Keratinocyte (primary cell): ENCODE results near the gene MED12L.

Source experiments
- CTCF ChIP-seq, 3 experiments: IDR thresholded peaks in 1 of 3; conservative IDR thresholded peaks in 1 of 3; optimal IDR thresholded peaks in 1 of 3; 2 replicates in 2 of 3; 3 replicates in 1 of 3; pipeline versions ENCODE3 to v1.5.1; 2011; ENCODE audit warnings: low read length in 3 of 3, mild to moderate bottlenecking in 3 of 3, moderate library complexity in 2 of 3, control low read depth in 1 of 3, inconsistent platforms in 1 of 3; ENCODE audit not compliant: insufficient read depth in 2 of 3; ENCODE audit errors: extremely low read depth in 1 of 3
- EZH2 ChIP-seq: IDR thresholded peaks from one replicate; pipeline ENCODE4 v1.6.1; 2012; ENCODE audit warnings: inconsistent platforms, mild to moderate bottlenecking, low read length, moderate library complexity

GRCh38 chr3:151152455-151153079 is 67.1 kb downstream of the MED12L start:
- TF ChIP-seq CTCF (optimal IDR thresholded peaks at IDR 0.05 in 1 of 3, IDR thresholded peaks at IDR 0.05 in 1 of 3, conservative IDR thresholded peaks at IDR 0.05 in 1 of 3; ENCODE audit: extremely low read depth in 1 of 3, insufficient read depth in 2 of 3, low read length in 3 of 3) (no peak), EZH2 (no peak)
